GM12878 (cell line): ENCODE results near the gene AKR1C1.
"Not testable (repeated sequence)": the region's sequence is repeated elsewhere in the genome, so short reads cannot be mapped to it uniquely, and the experiment has no call there.

ENCODE experiments used
- EGR1 ChIP-seq, 2 experiments: IDR thresholded peaks; 1 replicate in 1 of 2; 2 replicates in 1 of 2; pipeline ENCODE4 v1.6.1; 2011 to 2012; ENCODE audit warnings: low read depth in 2 of 2, low read length in 2 of 2, borderline replicate concordance in 1 of 2, mild to moderate bottlenecking in 1 of 2, moderate library complexity in 1 of 2
- HCFC1 ChIP-seq: fragments of 150-350 bp; IDR thresholded peaks from 2 replicates; pipeline ENCODE4 v1.6.1; 2014; ENCODE audit warnings: low read length
- JUND ChIP-seq: IDR thresholded peaks from 2 replicates; pipeline ENCODE4 v1.6.1; 2012; ENCODE audit warnings: low read depth, mild to moderate bottlenecking, low read length, improper control_type of control experiment, moderate library complexity
- POLR2A ChIP-seq: IDR thresholded peaks from 2 replicates; pipeline ENCODE4 v1.6.1; 2011; ENCODE audit warnings: low read depth, mild to moderate bottlenecking, low read length
- RCOR1 ChIP-seq: conservative IDR thresholded peaks from 2 replicates; pipeline ENCODE4 v1.6.1; 2012; ENCODE audit warnings: low read depth, low read length, improper control_type of control experiment
- SMC3 ChIP-seq: IDR thresholded peaks from 2 replicates; pipeline ENCODE4 v1.6.1; 2011; ENCODE audit warnings: low read length, improper control_type of control experiment, borderline replicate concordance
- STAT1 ChIP-seq: fragments of 450-650 bp; conservative IDR thresholded peaks from 2 replicates; pipeline ENCODE4 v1.6.1; 2014; ENCODE audit warnings: antibody characterized with exemption, mild to moderate bottlenecking
- TAF1 ChIP-seq: IDR thresholded peaks from 2 replicates; pipeline ENCODE4 v1.6.1; 2011; ENCODE audit warnings: mild to moderate bottlenecking, low read depth, low read length, borderline replicate concordance
- TF ChIP-seq, protein P1 (sequence below), 3 experiments: IDR thresholded peaks in 2 of 3; conservative IDR thresholded peaks in 1 of 3; 2 replicates each; pipeline ENCODE4 v1.5.1; 2011; ENCODE audit warnings: low read depth in 3 of 3, low read length in 3 of 3, mild to moderate bottlenecking in 3 of 3, control low read depth in 2 of 3, moderate library complexity in 2 of 3, inconsistent platforms in 1 of 3, mixed read lengths in 1 of 3; ENCODE audit not compliant: control insufficient read depth in 2 of 3, insufficient read depth in 1 of 3; ENCODE audit errors: extremely low read depth in 1 of 3
- TF ChIP-seq, protein P2 (sequence below): IDR thresholded peaks from 2 replicates; pipeline ENCODE4 v1.6.1; 2011; ENCODE audit warnings: mild to moderate bottlenecking, low read depth, low read length, moderate library complexity; ENCODE audit not compliant: insufficient replicate concordance

DNA sequence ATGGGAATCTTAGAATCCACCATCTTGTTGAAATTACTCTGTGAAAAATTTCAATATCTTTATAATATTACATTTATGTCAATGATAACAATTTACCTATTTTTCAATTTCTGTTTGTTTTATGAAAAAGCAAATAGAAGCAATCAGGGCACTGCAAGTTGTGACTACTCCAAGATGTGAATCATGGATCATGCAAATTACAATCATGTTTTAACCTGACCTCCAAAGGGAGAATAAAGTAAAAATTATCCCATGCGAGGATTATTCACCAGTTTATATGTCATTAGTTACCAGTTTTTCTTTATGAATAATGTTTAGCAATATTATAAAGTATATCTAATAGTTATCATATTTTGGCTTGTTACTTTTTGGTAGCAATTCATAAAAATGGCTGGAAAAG lies 907 bp upstream of the AKR1C1 start:
- not testable (repeated sequence) for TF ChIP-seq EGR1 (IDR thresholded peaks at IDR 0.05; ENCODE audit: borderline replicate concordance in 1 of 2, low read depth in 2 of 2, low read length in 2 of 2); POLR2A; SMC3; STAT1; HCFC1; JUND; RCOR1; TAF1
- TF ChIP-seq, protein P1, sequence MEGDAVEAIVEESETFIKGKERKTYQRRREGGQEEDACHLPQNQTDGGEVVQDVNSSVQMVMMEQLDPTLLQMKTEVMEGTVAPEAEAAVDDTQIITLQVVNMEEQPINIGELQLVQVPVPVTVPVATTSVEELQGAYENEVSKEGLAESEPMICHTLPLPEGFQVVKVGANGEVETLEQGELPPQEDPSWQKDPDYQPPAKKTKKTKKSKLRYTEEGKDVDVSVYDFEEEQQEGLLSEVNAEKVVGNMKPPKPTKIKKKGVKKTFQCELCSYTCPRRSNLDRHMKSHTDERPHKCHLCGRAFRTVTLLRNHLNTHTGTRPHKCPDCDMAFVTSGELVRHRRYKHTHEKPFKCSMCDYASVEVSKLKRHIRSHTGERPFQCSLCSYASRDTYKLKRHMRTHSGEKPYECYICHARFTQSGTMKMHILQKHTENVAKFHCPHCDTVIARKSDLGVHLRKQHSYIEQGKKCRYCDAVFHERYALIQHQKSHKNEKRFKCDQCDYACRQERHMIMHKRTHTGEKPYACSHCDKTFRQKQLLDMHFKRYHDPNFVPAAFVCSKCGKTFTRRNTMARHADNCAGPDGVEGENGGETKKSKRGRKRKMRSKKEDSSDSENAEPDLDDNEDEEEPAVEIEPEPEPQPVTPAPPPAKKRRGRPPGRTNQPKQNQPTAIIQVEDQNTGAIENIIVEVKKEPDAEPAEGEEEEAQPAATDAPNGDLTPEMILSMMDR (IDR thresholded peaks at IDR 0.05 in 2 of 3, conservative IDR thresholded peaks at IDR 0.05 in 1 of 3; ENCODE audit: control insufficient read depth in 2 of 3, extremely low read depth in 1 of 3, insufficient read depth in 1 of 3, low read depth in 3 of 3, low read length in 3 of 3), result not testable (repeated sequence)
- TF ChIP-seq, protein P2, sequence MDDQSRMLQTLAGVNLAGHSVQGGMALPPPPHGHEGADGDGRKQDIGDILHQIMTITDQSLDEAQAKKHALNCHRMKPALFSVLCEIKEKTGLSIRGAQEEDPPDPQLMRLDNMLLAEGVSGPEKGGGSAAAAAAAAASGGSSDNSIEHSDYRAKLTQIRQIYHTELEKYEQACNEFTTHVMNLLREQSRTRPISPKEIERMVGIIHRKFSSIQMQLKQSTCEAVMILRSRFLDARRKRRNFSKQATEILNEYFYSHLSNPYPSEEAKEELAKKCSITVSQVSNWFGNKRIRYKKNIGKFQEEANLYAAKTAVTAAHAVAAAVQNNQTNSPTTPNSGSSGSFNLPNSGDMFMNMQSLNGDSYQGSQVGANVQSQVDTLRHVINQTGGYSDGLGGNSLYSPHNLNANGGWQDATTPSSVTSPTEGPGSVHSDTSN, result not testable (repeated sequence)
